T-helper 1 cell treated with Interleukin-12 subunit alpha and Interleukin-12 subunit beta and Interleukin-4 antibody, amounts not matched to agents 30 μg/mL and 1 μg/mL, for 36 hours (primary cell): ENCODE data around the gene NCF4.

Experiments
- H3K27ac Mint-ChIP-seq: one replicate; pipeline ENCODE4 v1.8.0; 2021; ENCODE audit warnings: mild to moderate bottlenecking, mixed read lengths
- H3K27me3 Mint-ChIP-seq: one replicate; pipeline ENCODE4 v1.8.0; 2021; ENCODE audit warnings: low read depth, mixed read lengths
- H3K36me3 Mint-ChIP-seq: one replicate; pipeline ENCODE4 v1.8.0; 2021; ENCODE audit warnings: low read depth, mixed read lengths
- H3K4me1 Mint-ChIP-seq: one replicate; pipeline ENCODE4 v1.8.0; 2021; ENCODE audit warnings: low read depth, mixed read lengths
- H3K4me3 Mint-ChIP-seq: one replicate; pipeline ENCODE4 v1.8.0; 2021; ENCODE audit warnings: mild to moderate bottlenecking, moderate library complexity, mixed read lengths
- H3K9me3 Mint-ChIP-seq: one replicate; pipeline ENCODE4 v1.8.0; 2021; ENCODE audit warnings: mixed read lengths

The NCF4 gene

DNA sequence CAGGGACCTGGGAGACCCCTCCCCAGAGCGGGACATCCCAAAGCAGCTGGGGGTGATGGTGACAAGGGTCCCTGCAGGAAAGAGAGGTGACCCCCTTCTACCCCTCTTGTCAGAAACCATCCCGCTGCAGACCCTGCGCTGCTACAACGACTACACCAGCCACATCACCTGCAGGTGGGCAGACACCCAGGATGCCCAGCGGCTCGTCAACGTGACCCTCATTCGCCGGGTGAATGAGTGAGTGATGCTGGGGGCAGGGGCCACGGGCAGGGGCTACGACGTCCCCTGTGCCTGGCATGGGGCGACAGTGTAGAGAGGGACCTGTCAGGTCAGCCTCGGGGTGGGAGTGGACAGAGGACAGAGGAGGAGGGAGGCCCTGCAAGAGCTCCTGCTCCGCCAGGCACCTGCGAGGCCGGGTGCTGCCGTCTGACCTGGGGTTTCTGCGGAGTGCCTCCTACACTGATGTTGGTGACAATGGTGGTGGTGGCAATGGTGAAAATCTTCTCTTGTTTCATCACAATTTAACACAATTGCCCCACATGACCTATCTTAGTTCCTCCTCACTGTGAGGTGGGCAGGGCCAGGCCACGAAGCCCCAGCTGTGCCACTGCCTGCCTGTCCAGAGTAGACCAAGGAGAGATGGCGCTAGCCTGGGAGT lies 62.5 kb downstream of the NCF4 start:
- no peak overlapping the region for H3K27ac Mint-ChIP-seq
- H3K27me3 Mint-ChIP-seq, result peaks cover 8% of the 10 kb centered on the region
- peaks cover 22% of the 10 kb centered on the region for H3K4me1 Mint-ChIP-seq
- H3K9me3 Mint-ChIP-seq, result peaks cover 7% of the 10 kb centered on the region
- H3K4me3 Mint-ChIP-seq, result no peak overlapping the region
- peaks cover 15% of the 10 kb centered on the region for H3K36me3 Mint-ChIP-seq

DNA sequence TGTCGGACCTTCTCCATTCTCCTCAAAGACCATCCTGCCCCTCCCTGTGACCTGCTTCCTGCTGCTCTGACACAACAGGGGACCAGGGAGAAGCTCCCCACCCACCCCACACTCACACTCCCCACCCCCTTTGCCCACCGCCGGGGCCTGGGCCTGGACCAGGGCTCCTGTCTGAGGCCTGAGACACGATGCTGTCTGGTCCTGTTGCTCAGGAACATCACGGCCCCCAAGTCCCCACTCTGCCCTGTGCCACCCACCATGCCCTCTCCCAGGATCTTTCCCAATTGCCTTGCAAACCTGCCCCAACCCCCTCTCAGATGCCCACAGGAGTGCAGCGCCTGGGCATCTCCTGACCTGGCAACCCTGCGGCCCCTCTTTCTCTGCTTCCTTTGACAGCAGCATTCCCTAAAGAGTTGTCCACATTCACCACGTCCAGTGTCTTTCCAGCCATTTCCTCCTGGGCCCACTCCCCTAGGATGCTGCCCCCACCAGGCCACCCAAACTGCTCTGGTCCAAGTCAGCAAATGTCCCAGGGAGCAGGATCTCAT lies 63.4 kb downstream of the NCF4 start:
- Mint-ChIP-seq H3K27me3 (peaks cover 6% of the 10 kb centered on the region), H3K4me1 (peaks cover 22% of the 10 kb centered on the region), H3K36me3 (peaks cover 12% of the 10 kb centered on the region), H3K4me3 (no peak overlapping the region), H3K27ac (peak overlapping the region; percentile 14), H3K9me3 (peaks cover 4% of the 10 kb centered on the region)

DNA sequence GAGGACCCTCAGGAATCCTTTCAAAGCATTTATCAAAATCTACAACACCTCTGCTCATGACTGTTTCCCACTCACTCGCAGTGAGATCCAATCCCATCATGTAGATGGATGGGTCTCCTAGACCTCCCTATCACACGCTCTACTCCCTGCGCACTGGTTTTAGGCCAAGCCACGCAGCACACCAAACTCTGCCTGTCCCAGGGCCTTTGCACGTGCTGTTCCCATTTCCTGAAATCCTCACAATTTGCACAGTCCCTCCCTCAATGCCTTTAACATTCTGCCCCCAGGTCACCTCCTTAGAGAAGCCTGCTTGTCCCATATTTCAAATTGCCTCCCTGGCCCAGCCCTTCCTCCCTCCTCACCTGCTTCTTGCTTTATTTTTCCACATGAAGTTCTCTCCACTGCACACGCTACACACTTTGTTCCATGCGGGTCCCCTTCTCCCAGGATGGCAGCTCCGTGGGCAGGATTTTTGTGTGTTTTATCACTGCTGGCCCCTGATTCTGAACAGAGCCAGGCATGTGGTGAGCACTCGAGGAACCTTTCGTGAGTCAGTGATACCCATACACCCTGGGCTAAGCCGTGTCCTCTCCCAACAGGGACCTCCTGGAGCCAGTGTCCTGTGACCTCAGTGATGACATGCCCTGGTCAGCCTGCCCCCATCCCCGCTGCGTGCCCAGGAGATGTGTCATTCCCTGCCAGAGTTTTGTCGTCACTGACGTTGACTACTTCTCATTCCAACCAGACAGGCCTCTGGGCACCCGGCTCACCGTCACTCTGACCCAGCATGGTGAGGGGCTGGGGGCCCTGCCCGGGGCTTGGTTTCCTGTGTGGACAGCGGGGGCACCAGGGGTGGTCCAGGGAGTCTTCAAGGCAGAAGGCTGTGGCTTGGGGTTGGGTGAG lies 64.8 kb downstream of the NCF4 start:
- Mint-ChIP-seq H3K4me1 (peaks cover 22% of the 10 kb centered on the region), H3K9me3 (no peaks in the 10 kb centered on the region), H3K27ac (peak overlapping the region; percentile 60), H3K27me3 (peaks cover 2% of the 10 kb centered on the region), H3K36me3 (peaks cover 5% of the 10 kb centered on the region), H3K4me3 (no peak overlapping the region)

DNA sequence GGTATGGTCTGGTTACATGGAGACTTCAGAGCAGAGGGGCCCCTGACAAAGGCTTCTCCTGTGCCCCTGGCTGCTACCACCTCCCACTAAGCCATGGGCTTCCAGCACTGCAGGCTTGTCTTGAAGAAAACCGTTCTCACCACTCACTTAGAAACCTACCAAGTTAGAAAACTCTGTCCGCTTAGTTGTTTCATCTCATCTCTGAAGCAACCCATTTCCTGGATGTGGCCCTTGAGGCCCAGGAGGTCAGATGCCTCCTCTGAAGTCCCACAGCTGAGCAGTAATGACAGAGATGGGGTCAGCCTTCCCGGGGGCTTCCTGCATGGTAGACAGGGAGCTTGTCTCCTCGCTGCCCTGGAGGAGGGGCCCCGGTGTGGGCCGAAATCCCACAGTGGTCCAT lies 65.5 kb downstream of the NCF4 start:
- Mint-ChIP-seq H3K4me1 (peaks cover 16% of the 10 kb centered on the region), H3K27me3 (no peaks in the 10 kb centered on the region), H3K9me3 (no peaks in the 10 kb centered on the region), H3K27ac (peak overlapping the region; percentile 60), H3K4me3 (no peak overlapping the region), H3K36me3 (peaks cover 4% of the 10 kb centered on the region)

DNA sequence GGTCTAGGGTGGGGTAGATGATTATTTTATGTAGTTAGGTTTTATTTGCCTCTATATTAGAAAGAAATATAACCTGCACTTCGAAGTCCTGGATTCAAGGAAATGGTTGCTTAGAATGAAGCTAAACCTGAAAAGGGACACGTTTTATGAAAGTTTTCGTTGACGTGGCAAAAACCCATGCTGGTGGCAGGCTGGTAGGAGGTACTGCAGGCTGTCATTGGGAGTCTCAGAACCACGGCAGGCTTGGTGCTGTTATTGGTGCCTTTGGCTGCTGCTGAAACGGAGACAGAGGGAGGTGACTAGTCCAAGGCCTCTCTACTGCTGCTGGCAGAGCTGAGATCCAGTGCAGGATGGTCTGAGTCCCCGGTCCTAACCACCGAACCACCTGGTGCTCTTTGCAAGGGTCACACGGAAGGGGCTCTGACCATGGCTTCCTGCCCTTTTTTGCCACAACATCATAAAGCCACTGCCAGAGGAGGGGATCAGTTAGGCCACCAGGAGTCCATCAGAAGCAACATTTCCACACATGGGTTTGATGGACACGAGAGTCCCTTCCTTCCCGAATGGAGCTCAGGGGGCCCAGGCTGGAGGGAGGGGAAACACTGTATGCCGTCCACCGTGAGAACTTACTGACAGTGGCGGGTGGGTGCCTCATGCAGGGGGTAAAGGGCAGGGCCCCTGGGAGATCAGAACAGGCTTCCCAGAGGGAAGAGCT lies 66.1 kb downstream of the NCF4 start:
- H3K4me3 Mint-ChIP-seq, result no peak overlapping the region
- no peaks in the 10 kb centered on the region for H3K9me3 Mint-ChIP-seq
- peaks cover 4% of the 10 kb centered on the region for H3K36me3 Mint-ChIP-seq
- H3K27me3 Mint-ChIP-seq, result no peaks in the 10 kb centered on the region
- peaks cover 15% of the 10 kb centered on the region for H3K4me1 Mint-ChIP-seq
- no peak overlapping the region for H3K27ac Mint-ChIP-seq
